Pancreas (tissue), 10 donors: Measurements from ENCODE around the gene MYORG. TPM values are rescaled to one million over a fixed set of nuclear protein-coding genes. Genes with fewer than 3 reads are reported as not detected.
"Not testable (repeated sequence)": the region's sequence is repeated elsewhere in the genome, so short reads cannot be mapped to it uniquely, and the experiment has no call there.

Source experiments
- ATAC-seq, 4 donors: fragments of 200-7000 bp; cut with Tn5 transposase; one replicate each; pipeline versions ENCODE4 v1.8.0 to v1.9.1; 2020; ENCODE audit warnings: mild to moderate bottlenecking in 4 of 4, moderate library complexity in 4 of 4
- DNase-seq, 6 donors: peaks; one replicate each; pipeline ENCODE4 v3.0.0-alpha.2; 2020
- FAIRE-seq: peaks from 2 replicates; lab custom pipeline; 2012; peaks lifted over from hg19 to GRCh38; lab: Jason Lieb, UNC
- H3K27ac ChIP-seq, 4 donors: fragments of 200-600 bp; sonication (generic); 1 replicate in 3 of 4; 2 replicates in 1 of 4; pipeline versions ENCODE4 v1.5.0 to v1.8.0; 2020
- H3K27me3 ChIP-seq, 4 donors: fragments of 200-600 bp; one replicate each; pipeline ENCODE4 v1.8.0; 2021
- H3K36me3 ChIP-seq, 3 donors: fragments of 200-600 bp; sonication (generic) in 1 of 3; one replicate each; pipeline versions ENCODE4 v1.5.0 to v1.8.0; 2020 to 2021
- H3K4me1 ChIP-seq, 3 donors: fragments of 200-600 bp; one replicate each; pipeline ENCODE4 v1.8.0; 2021
- H3K4me3 ChIP-seq, 4 donors: fragments of 200-600 bp; sonication (generic) in 2 of 4; one replicate each; pipeline versions ENCODE4 v1.5.0 to v1.8.0; 2020 to 2021
- H3K9me3 ChIP-seq, 4 donors: fragments of 200-600 bp; one replicate each; pipeline ENCODE4 v1.8.0; 2021
- WGBS, 2 donors: extraction: QIAGEN DNeasy Blood & Tissue Kit; methylation state at CpG; one replicate each; pipeline ENCODE4 v1.1.7; 2013; 5-methylcytosine and 5-hydroxymethylcytosine counted together
- intact Hi-C, 3 donors: fragments of 100-400 bp; cut with DNase I; formaldehyde crosslinking; loops; one replicate each; pipeline versions ENCODE4 v1.11.1 to v1.14.2; 2022
- polyA plus RNA-seq, 2 donors: library from polyadenylated mRNA; stranded (reverse); fragments of 200-250 nt; gene quantifications; one replicate each; pipeline ENCODE4 v1.2.3, GENCODE V29; 2013
- total RNA-seq, 6 donors: library from RNA; stranded (reverse); fragmentation: NEBNext Ultra II Directional in 4 of 6; extraction: Animal tissue kit (Norgen Biotek cat#: 25700) in 4 of 6; gene quantifications; one replicate each; pipeline versions ENCODE4 v1.2.1 to v1.2.4, GENCODE V29; 2021 to 2023
- TF ChIP-seq, protein P1 (sequence below), 4 donors: fragments of 200-600 bp; sonication (generic) in 3 of 4; IDR thresholded peaks; one replicate each; pipeline versions ENCODE4 v1.5.0 to v1.8.0; 2021; ENCODE audit warnings: antibody characterized with exemption in 4 of 4
- donor health status: healthy with polysubstance abuse.
- donor health status: DM: no; HTN: no; CAD: no; lungs with moderate emphysema.
- donor health status: DM: no; HTN: no; CAD: no.
- donor health status: control.
- donor health status: control.
- donor health status: Bipolar disorder and iron deficiency.
- donor health status: DM: yes; HTN: yes; CAD: no.
- donor health status: DM: no; HTN: no; CAD: no.
- donor health status: DM: no; HTN: no; CAD: no.
- donor health status: DM: yes; HTN: yes; CAD: no.

MYORG gene
- total and polyA plus RNA-seq, 8 donors = 1.8 to 17.5 (median 9.6) TPM

GRCh38 chr9:34370970-34371880 lies 5.5 kb downstream of the MYORG start:
- no peaks in the 10 kb centered on the region for H3K27me3 ChIP-seq
- TF ChIP-seq, protein P1, sequence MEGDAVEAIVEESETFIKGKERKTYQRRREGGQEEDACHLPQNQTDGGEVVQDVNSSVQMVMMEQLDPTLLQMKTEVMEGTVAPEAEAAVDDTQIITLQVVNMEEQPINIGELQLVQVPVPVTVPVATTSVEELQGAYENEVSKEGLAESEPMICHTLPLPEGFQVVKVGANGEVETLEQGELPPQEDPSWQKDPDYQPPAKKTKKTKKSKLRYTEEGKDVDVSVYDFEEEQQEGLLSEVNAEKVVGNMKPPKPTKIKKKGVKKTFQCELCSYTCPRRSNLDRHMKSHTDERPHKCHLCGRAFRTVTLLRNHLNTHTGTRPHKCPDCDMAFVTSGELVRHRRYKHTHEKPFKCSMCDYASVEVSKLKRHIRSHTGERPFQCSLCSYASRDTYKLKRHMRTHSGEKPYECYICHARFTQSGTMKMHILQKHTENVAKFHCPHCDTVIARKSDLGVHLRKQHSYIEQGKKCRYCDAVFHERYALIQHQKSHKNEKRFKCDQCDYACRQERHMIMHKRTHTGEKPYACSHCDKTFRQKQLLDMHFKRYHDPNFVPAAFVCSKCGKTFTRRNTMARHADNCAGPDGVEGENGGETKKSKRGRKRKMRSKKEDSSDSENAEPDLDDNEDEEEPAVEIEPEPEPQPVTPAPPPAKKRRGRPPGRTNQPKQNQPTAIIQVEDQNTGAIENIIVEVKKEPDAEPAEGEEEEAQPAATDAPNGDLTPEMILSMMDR (IDR thresholded peaks at IDR 0.05) = no peak
- ATAC-seq = no peak
- peak in 1 of 6 donors; percentile 10 for DNase-seq
- no peaks in the 10 kb centered on the region for H3K9me3 ChIP-seq
- H3K4me1 ChIP-seq = peaks cover 11% of the 10 kb centered on the region in 3 donors
- H3K36me3 ChIP-seq = peaks cover 0 to 29% (median 10%) of the 10 kb centered on the region in 3 donors
- FAIRE-seq = no peak
- no peak overlapping the region for H3K27ac ChIP-seq
- 91% methylated on average over 105 of the region's 105 CpGs for WGBS, 2 donors
- intact Hi-C loops = no loop called here
- no peak overlapping the region for H3K4me3 ChIP-seq

- peaks cover 0 to 29% (median 10%) of the 10 kb centered on the region in 3 donors for H3K36me3 ChIP-seq
- intact Hi-C loops = no loop called here
- TF ChIP-seq, protein P1 (IDR thresholded peaks at IDR 0.05) = no peak
- no peak overlapping the region for H3K4me3 ChIP-seq
- 85 to 87% methylated on average over 23 of the region's 23 CpGs for WGBS, 2 donors
- no peak for DNase-seq
- no peak for FAIRE-seq
- ATAC-seq = no peak
- H3K27me3 ChIP-seq = no peaks in the 10 kb centered on the region
- H3K27ac ChIP-seq = no peak overlapping the region
- peaks cover 5 to 12% (median 8%) of the 10 kb centered on the region in 3 donors for H3K4me1 ChIP-seq
- H3K9me3 ChIP-seq = no peaks in the 10 kb centered on the region
These were observed 6.2 kb downstream of the MYORG start for GRCh38 chr9:34370335-34370969.

DNA sequence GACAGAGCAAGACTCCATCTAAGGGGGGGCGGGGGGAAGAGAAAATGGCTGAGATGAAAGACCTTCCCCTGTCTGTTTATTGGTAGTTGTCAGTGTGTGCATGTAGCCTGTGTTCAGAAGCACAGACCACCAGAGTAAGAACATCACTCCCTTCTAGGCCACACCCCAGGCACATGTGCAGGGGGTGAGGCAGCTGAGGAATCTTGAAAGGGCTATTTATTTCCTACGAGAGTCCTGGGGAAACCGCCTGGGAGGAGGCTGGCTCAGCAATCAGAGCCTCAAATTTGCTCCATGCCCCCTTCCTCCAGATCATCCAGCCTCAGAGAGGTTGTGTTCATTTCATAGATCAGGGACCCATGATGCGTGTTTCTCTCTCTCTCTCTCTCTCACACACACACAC lies 7.1 kb downstream of the MYORG start:
- 93 to 97% methylated on average over 4 of the region's 4 CpGs for WGBS, 2 donors
- H3K36me3 ChIP-seq = peaks cover 0 to 29% (median 10%) of the 10 kb centered on the region in 3 donors
- ATAC-seq (no peak), DNase-seq (no peak), FAIRE-seq (no peak)
- TF ChIP-seq, protein P1 (IDR thresholded peaks at IDR 0.05) = no peak
- no peaks in the 10 kb centered on the region for H3K9me3 ChIP-seq
- H3K4me1 ChIP-seq = peaks cover 0 to 13% (median 6%) of the 10 kb centered on the region in 3 donors
- H3K27me3 ChIP-seq = no peaks in the 10 kb centered on the region
- H3K4me3 ChIP-seq = no peak overlapping the region
- H3K27ac ChIP-seq = no peak overlapping the region
- intact Hi-C loops = no loop called here

DNA sequence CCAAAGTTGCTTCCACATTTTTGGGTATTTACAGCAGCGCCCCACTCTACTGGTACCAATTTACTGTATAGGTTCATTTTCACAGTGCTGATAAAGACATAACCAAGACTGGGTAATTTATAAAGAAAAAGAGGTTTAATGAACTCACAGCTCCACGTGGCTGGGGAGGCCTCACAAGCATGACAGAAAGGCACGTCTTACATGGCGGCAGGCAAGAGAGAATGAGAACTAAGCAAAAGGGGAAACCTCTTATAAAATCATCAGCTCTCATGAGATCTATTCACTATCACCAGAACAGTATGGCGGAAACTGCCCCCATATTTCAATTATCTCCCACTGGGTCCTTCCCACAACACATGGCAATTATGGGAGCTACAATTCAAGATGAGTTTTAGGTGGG lies 7.9 kb downstream of the MYORG start:
- H3K9me3 ChIP-seq, intact Hi-C loops, FAIRE-seq, H3K27me3 ChIP-seq, ATAC-seq, H3K27ac ChIP-seq, DNase-seq, H3K4me3 ChIP-seq: not testable (repeated sequence)
- peaks cover 0 to 29% (median 10%) of the 10 kb centered on the region in 3 donors for H3K36me3 ChIP-seq
- 97 to 98% methylated on average over 5 of the region's 5 CpGs for WGBS, 2 donors
- peaks cover 0 to 13% (median 6%) of the 10 kb centered on the region in 3 donors for H3K4me1 ChIP-seq

- H3K27ac ChIP-seq, FAIRE-seq, H3K27me3 ChIP-seq, intact Hi-C loops, H3K4me3 ChIP-seq, ATAC-seq, H3K9me3 ChIP-seq: not testable (repeated sequence)
- WGBS, 2 donors = 98 to 99% methylated on average over 3 of the region's 3 CpGs
- H3K36me3 ChIP-seq = peaks cover 0 to 29% (median 10%) of the 10 kb centered on the region in 3 donors
- peak in 1 of 6 donors; percentile 6 for DNase-seq
- H3K4me1 ChIP-seq = peaks cover 0 to 13% (median 6%) of the 10 kb centered on the region in 3 donors
These were observed 8.8 kb downstream of the MYORG start for GRCh38 chr9:34367751-34368410.
